Activated CD4-positive, alpha-beta memory T cell treated with anti-CD3 and anti-CD28 coated beads, Interleukin-2, amount 10 ng/mL, durations not matched to agents 7 days and 5 days (primary cell): ENCODE data around the gene DSCAM. TPM values are rescaled to one million over a fixed set of nuclear protein-coding genes. Genes with fewer than 3 reads are reported as not detected.

ENCODE experiments used
- CTCF ChIA-PET: fragments of 350-600 bp; sonication (Branson Sonifier 250); formaldehyde crosslinking; loops from one replicate; lab custom pipeline; 2021; ENCODE audit warnings: antibody characterized with exemption, inconsistent platforms; lab: Charles Lee
- POLR2A ChIA-PET: fragments of 350-600 bp; sonication (Branson Sonifier 250); formaldehyde crosslinking; loops from one replicate; lab custom pipeline; 2021; ENCODE audit warnings: antibody characterized with exemption; lab: Charles Lee
- DNase-seq: peaks from one replicate; pipeline ENCODE4 v3.0.0-alpha.2; 2020
- H3K27ac Mint-ChIP-seq: one replicate; pipeline ENCODE4 v1.8.0; 2021; ENCODE audit warnings: mild to moderate bottlenecking, mixed read lengths
- H3K27me3 Mint-ChIP-seq: one replicate; pipeline ENCODE4 v1.8.0; 2021; ENCODE audit warnings: mixed read lengths
- H3K36me3 Mint-ChIP-seq: one replicate; pipeline ENCODE4 v1.8.0; 2021; ENCODE audit warnings: low read depth, mixed read lengths
- H3K4me1 Mint-ChIP-seq: one replicate; pipeline ENCODE4 v1.8.0; 2021; ENCODE audit warnings: mixed read lengths
- H3K4me3 Mint-ChIP-seq: one replicate; pipeline ENCODE4 v1.8.0; 2021; ENCODE audit warnings: mild to moderate bottlenecking, mixed read lengths
- H3K9me3 Mint-ChIP-seq: one replicate; pipeline ENCODE4 v1.8.0; 2021; ENCODE audit warnings: mixed read lengths
- total RNA-seq, 2 experiments: library from RNA; stranded (reverse); gene quantifications; one replicate each; pipeline ENCODE4 v1.2.3, GENCODE V29; 2021

The DSCAM gene
- total RNA-seq, 2 experiments from 2014 or later: not detected

DNA sequence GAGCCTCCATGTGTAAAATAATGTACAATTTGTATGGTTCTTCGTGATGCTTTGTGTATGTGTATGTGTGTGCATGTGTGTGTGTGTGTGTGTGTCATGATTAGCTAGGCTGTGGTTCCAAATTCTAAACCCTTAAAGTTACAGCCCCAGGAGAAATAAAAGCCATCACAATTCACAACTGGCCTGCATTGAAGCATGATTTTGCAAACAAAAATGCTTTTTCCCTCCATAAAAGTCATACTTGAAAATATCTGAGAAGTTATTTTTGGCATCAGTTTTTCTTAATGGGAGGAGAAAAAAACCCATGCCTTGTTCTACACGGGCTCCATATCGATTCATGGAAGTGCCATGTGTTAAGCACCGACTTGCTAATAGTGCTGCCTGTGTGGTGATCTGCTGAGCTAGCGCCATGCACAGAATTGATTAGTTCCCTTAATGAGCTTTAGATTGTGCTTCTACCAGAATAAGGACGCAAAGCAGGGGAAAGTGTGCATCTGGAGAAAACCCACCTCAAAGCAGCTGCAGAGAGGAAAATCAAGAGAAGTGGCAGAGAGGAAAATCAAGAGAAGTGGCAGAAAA lies 207.3 kb downstream of the DSCAM start:
- peaks cover 14% of the 10 kb centered on the region for H3K9me3 Mint-ChIP-seq

GRCh38 chr21:40638466-40639251 lies 208.3 kb downstream of the DSCAM start:
- no peak overlapping the region for H3K27ac Mint-ChIP-seq
- H3K27me3 Mint-ChIP-seq: no peaks in the 10 kb centered on the region
- POLR2A ChIA-PET: no interaction called here
- H3K36me3 Mint-ChIP-seq: no peaks in the 10 kb centered on the region
- DNase-seq: no peak
- H3K4me1 Mint-ChIP-seq: no peaks in the 10 kb centered on the region
- H3K9me3 Mint-ChIP-seq: peaks cover 18% of the 10 kb centered on the region
- H3K4me3 Mint-ChIP-seq: no peak overlapping the region
- CTCF ChIA-PET: no interaction called here

More for the DNA sequence above, 207.3 kb downstream of the DSCAM start:
- POLR2A ChIA-PET: no interaction called here
- Mint-ChIP-seq H3K27ac (no peak overlapping the region), H3K4me3 (no peak overlapping the region), H3K4me1 (no peaks in the 10 kb centered on the region), H3K36me3 (no peaks in the 10 kb centered on the region), H3K27me3 (no peaks in the 10 kb centered on the region)
- no peak for DNase-seq
- CTCF ChIA-PET: no interaction called here

DNA sequence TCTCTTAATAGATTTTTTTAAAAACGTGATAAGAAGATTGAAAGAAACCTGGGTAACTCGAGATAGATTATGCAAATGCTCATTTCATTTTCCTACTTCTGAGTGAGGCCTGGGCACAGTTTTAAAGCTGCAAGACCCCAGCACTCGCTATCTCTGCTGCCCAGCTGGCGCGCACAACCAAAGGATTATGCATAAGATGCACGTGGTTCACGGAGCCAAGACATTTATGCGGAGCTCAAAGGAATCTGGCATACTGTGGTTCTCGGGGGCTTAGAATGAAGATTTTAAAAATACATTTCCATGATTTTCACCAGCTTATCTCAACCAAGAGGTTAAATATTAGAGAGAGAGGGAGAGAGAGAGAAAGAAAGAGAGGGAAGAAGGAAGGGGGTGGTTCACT lies 210.9 kb downstream of the DSCAM start:
- Mint-ChIP-seq H3K4me3 (no peak overlapping the region), H3K9me3 (peaks cover 16% of the 10 kb centered on the region), H3K36me3 (no peaks in the 10 kb centered on the region), H3K27ac (no peak overlapping the region), H3K27me3 (no peaks in the 10 kb centered on the region), H3K4me1 (no peaks in the 10 kb centered on the region)
- no peak for DNase-seq
- POLR2A ChIA-PET: no interaction called here
- CTCF ChIA-PET: no interaction called here

DNA sequence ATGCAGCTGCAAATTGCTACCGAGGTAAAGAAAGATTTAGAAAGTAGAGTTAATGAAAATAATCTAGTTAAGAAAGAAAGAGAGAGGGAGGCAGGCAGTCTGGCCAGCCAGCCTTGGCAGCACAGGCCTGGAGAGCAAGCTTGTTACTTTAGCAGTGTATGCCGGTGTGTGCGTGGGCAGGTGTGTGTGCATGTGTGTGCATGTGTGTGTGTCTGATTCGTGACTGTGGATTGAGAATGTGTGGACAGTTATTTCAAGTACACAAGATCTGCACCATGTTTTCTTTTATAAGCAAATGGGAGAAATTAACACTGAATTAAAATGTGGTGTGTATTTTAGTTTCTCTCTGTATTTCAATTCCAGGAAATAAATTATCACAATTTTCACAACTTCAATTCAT lies 211.6 kb downstream of the DSCAM start:
- Mint-ChIP-seq H3K9me3 (peaks cover 16% of the 10 kb centered on the region), H3K36me3 (no peaks in the 10 kb centered on the region), H3K4me1 (no peaks in the 10 kb centered on the region), H3K27ac (no peak overlapping the region), H3K27me3 (no peaks in the 10 kb centered on the region), H3K4me3 (no peak overlapping the region)
- ChIA-PET POLR2A (no interaction called here), CTCF (no interaction called here)
- no peak for DNase-seq

DNA sequence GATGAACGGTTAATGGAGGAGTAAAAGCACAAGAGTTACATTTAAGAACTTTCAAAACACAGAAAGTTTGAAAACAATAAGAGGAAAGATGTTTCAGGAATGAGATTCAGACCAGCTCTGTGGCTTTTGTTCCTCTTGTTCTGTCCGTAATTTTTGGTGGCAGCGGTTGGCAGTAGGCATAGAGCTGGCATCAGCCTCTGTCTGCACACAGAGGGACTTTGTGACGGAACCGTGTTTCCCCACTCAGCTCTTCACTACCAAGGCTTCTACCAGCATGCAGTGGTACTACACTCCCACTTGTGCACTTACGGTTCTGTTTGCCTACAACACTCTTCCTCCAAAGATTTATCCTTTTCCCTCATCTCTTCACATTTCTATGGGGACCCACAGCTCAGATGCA lies 212.8 kb downstream of the DSCAM start:
- H3K27me3 Mint-ChIP-seq: no peaks in the 10 kb centered on the region
- POLR2A ChIA-PET: no interaction called here

GRCh38 chr21:40633048-40633447 lies 213.9 kb downstream of the DSCAM start:
- ChIA-PET CTCF (no interaction called here), POLR2A (no interaction called here)
- H3K36me3 Mint-ChIP-seq: no peaks in the 10 kb centered on the region
- H3K9me3 Mint-ChIP-seq: peaks cover 21% of the 10 kb centered on the region
- no peak overlapping the region for H3K27ac Mint-ChIP-seq
- no peaks in the 10 kb centered on the region for H3K27me3 Mint-ChIP-seq
- H3K4me1 Mint-ChIP-seq: no peaks in the 10 kb centered on the region
- no peak overlapping the region for H3K4me3 Mint-ChIP-seq
- DNase-seq: no peak

More for the DNA sequence above, 212.8 kb downstream of the DSCAM start:
- no peak overlapping the region for H3K27ac Mint-ChIP-seq
- no peaks in the 10 kb centered on the region for H3K4me1 Mint-ChIP-seq
- H3K9me3 Mint-ChIP-seq: peaks cover 20% of the 10 kb centered on the region
- CTCF ChIA-PET: no interaction called here
- DNase-seq: no peak
- H3K36me3 Mint-ChIP-seq: no peaks in the 10 kb centered on the region
- H3K4me3 Mint-ChIP-seq: no peak overlapping the region

GRCh38 chr21:40631211-40631610 lies 215.7 kb downstream of the DSCAM start:
- no peak for DNase-seq
- no peak overlapping the region for H3K4me3 Mint-ChIP-seq
- POLR2A ChIA-PET: no interaction called here
- H3K4me1 Mint-ChIP-seq: no peaks in the 10 kb centered on the region
- no peaks in the 10 kb centered on the region for H3K36me3 Mint-ChIP-seq
- peaks cover 25% of the 10 kb centered on the region for H3K9me3 Mint-ChIP-seq
- CTCF ChIA-PET: no interaction called here
- H3K27ac Mint-ChIP-seq: no peak overlapping the region
- H3K27me3 Mint-ChIP-seq: no peaks in the 10 kb centered on the region

GRCh38 chr21:40625991-40626390 lies 221.0 kb downstream of the DSCAM start:
- no peak for DNase-seq
- no peaks in the 10 kb centered on the region for H3K27me3 Mint-ChIP-seq
- ChIA-PET CTCF (no interaction called here), POLR2A (no interaction called here)
- no peak overlapping the region for H3K27ac Mint-ChIP-seq
- no peaks in the 10 kb centered on the region for H3K4me1 Mint-ChIP-seq
- H3K36me3 Mint-ChIP-seq: no peaks in the 10 kb centered on the region
- no peak overlapping the region for H3K4me3 Mint-ChIP-seq
- peaks cover 21% of the 10 kb centered on the region for H3K9me3 Mint-ChIP-seq

GRCh38 chr21:40623528-40623927 lies 223.4 kb downstream of the DSCAM start:
- Mint-ChIP-seq H3K27me3 (no peaks in the 10 kb centered on the region), H3K9me3 (peaks cover 18% of the 10 kb centered on the region), H3K4me3 (no peak overlapping the region), H3K4me1 (no peaks in the 10 kb centered on the region), H3K27ac (no peak overlapping the region), H3K36me3 (no peaks in the 10 kb centered on the region)
- no peak for DNase-seq
- ChIA-PET POLR2A (no interaction called here), CTCF (no interaction called here)

GRCh38 chr21:40622531-40622930 lies 224.4 kb downstream of the DSCAM start:
- Mint-ChIP-seq H3K36me3 (no peaks in the 10 kb centered on the region), H3K9me3 (peaks cover 27% of the 10 kb centered on the region), H3K27ac (no peak overlapping the region), H3K27me3 (no peaks in the 10 kb centered on the region), H3K4me1 (no peaks in the 10 kb centered on the region), H3K4me3 (no peak overlapping the region)
- no peak for DNase-seq
- POLR2A ChIA-PET: no interaction called here
- CTCF ChIA-PET: no interaction called here

- Mint-ChIP-seq H3K27me3 (no peaks in the 10 kb centered on the region), H3K27ac (no peak overlapping the region), H3K9me3 (peaks cover 29% of the 10 kb centered on the region), H3K36me3 (no peaks in the 10 kb centered on the region), H3K4me1 (no peaks in the 10 kb centered on the region), H3K4me3 (no peak overlapping the region)
- ChIA-PET CTCF (no interaction called here), POLR2A (no interaction called here)
- no peak for DNase-seq
Measured at GRCh38 chr21:40620386-40621145, 226.4 kb downstream of the DSCAM start.

GRCh38 chr21:40618191-40618973 lies 228.6 kb downstream of the DSCAM start:
- CTCF ChIA-PET: no interaction called here
- H3K36me3 Mint-ChIP-seq: no peaks in the 10 kb centered on the region
- DNase-seq: no peak
- peaks cover 29% of the 10 kb centered on the region for H3K9me3 Mint-ChIP-seq
- no peaks in the 10 kb centered on the region for H3K4me1 Mint-ChIP-seq
- H3K27me3 Mint-ChIP-seq: no peaks in the 10 kb centered on the region
- H3K27ac Mint-ChIP-seq: no peak overlapping the region
- H3K4me3 Mint-ChIP-seq: no peak overlapping the region
- POLR2A ChIA-PET: no interaction called here

DNA sequence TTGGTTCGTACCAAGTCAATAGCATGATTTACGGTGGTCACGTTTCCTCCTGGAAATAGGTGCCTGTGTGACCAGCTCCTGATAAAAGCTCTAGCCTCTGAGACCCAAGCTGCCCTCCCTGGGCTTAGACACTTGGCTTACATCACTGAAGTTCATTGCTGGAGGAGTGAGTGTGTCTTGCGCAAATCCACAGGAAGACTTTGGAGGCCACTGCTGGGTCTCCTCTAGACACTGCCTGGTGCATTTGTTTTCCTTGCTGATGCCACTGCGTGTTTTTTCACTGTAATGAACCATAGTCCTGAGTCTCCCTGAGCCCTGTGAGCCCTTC lies 230.6 kb downstream of the DSCAM start:
- H3K27me3 Mint-ChIP-seq: no peaks in the 10 kb centered on the region
- peaks cover 29% of the 10 kb centered on the region for H3K9me3 Mint-ChIP-seq
- no peak overlapping the region for H3K27ac Mint-ChIP-seq
- no peak for DNase-seq
- POLR2A ChIA-PET: no interaction called here
- H3K4me1 Mint-ChIP-seq: no peaks in the 10 kb centered on the region
- H3K36me3 Mint-ChIP-seq: no peaks in the 10 kb centered on the region
- H3K4me3 Mint-ChIP-seq: no peak overlapping the region
- CTCF ChIA-PET: no interaction called here
